NT2/D1 (cell line): ENCODE measurements around the gene KPNA1.

Source experiments
- SUZ12 ChIP-seq: IDR thresholded peaks from 2 replicates; pipeline ENCODE4 v1.6.1; 2011; ENCODE audit not compliant: insufficient read length, insufficient read depth; ENCODE audit errors: extremely low read depth
- YY1 ChIP-seq: IDR thresholded peaks from 2 replicates; pipeline ENCODE4 v1.6.1; 2011; ENCODE audit not compliant: insufficient read length, insufficient read depth
- ZNF274 ChIP-seq: IDR thresholded peaks from 2 replicates; pipeline ENCODE4 v1.6.1; 2011; ENCODE audit warnings: mild to moderate bottlenecking, low read depth, low read length

DNA sequence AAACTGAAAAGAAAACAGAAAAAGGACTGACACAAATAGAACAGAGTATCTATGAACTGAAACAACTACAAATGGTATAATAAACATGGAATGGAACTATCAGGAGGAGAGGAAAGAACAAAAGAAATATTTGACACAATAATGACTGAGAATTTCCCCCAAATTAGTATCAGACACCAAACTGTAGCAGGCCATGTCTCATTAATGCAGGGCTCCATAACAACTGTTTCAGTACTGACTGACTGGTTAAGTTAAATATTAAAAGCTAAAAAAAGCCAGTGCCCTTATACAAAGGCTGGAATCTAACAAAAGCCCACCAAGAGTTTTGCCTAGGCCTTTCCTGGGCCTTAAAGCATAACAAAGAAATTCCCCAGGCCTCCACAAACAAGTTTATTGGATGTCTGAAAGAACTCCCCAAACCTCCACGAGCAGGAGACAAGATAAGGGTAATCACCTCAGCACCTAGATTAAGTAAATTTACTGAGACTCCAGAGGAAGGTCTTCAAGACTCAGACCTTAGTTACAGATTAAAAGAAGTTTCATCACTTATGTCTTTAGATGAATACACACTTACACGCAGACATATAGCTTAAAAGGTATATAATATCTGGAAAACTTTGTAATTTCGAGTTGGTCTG, 45.7 kb downstream of the KPNA1 start:
- TF ChIP-seq ZNF274 (no peak), SUZ12 (no peak), YY1 (no peak)
